ENCODE results near the gene MEX3A. TPM values are rescaled to one million over a fixed set of nuclear protein-coding genes. Genes with fewer than 3 reads are reported as not detected.

Gene MEX3A
- polyA plus RNA-seq, 1 donor (not counting 4 experiments of a cell fraction or from before 2014, with no cell fraction given) = 1.1 TPM

- Histone ChIP-seq H3K9me1 (ENCODE audit: control insufficient read depth, extremely low read depth, insufficient read depth, low read length) (no peaks in the 10 kb centered on the region), H3K27ac (ENCODE audit: control insufficient read depth, insufficient read depth, low read length) (no peak overlapping the region), H3K4me2 (ENCODE audit: control insufficient read depth, extremely low read depth, insufficient read depth, low read depth, low read length) (no peak overlapping the region), H3K4me3 (ENCODE audit: control insufficient read depth in 2 of 3, extremely low read depth in 1 of 3, insufficient read depth in 2 of 3, low read depth in 1 of 3, low read length in 3 of 3) (no peak overlapping the region), H4K20me1 (ENCODE audit: control insufficient read depth, extremely low read depth, insufficient read depth, low read length) (no peaks in the 10 kb centered on the region), H2AFZ (ENCODE audit: control insufficient read depth, low read length) (no peak overlapping the region), H3K9ac (ENCODE audit: control insufficient read depth, extremely low read depth, insufficient read depth, low read length) (no peak overlapping the region), H3K9me3 (ENCODE audit: control insufficient read depth, low read depth, low read length) (no peaks in the 10 kb centered on the region), H3K27me3 (ENCODE audit: control insufficient read depth, extremely low read depth, insufficient read depth, low read length) (no peaks in the 10 kb centered on the region), H3K36me3 (ENCODE audit: control insufficient read depth in 2 of 2, extremely low read depth in 1 of 2, insufficient read depth in 2 of 2, low read length in 2 of 2) (no peaks in the 10 kb centered on the region), H3K79me2 (ENCODE audit: control insufficient read depth, insufficient read depth, low read length) (peaks cover 2% of the 10 kb centered on the region), H3K4me1 (ENCODE audit: control insufficient read depth, extremely low read depth, insufficient read depth, low read length) (peaks cover 46% of the 10 kb centered on the region)
- FAIRE-seq (no peak), DNase-seq (ENCODE audit: low read depth, low spot score) (no peak)
- dilution Hi-C loops (cut with MboI; ENCODE audit: extremely low pct_ligation_motif_present, low sequenced_read_pairs) = no loop called here
- TF ChIP-seq EZH2 (IDR thresholded peaks at IDR 0.05; ENCODE audit: low read length) = no peak
- TF ChIP-seq CTCF (optimal IDR thresholded peaks at IDR 0.05 in 1 of 3, IDR thresholded peaks at IDR 0.05 in 1 of 3, conservative IDR thresholded peaks at IDR 0.05 in 1 of 3; ENCODE audit: extremely low read depth in 1 of 3, insufficient read depth in 2 of 3, low read length in 3 of 3) = no peak
These were observed 25.8 kb upstream of the MEX3A start for GRCh38 chr1:156108057-156108456.

GRCh38 chr1:156106624-156107488 lies 24.6 kb upstream of the MEX3A start:
- dilution Hi-C loops (cut with MboI; ENCODE audit: extremely low pct_ligation_motif_present, low sequenced_read_pairs) = no loop called here
- Histone ChIP-seq H3K79me2 (ENCODE audit: control insufficient read depth, insufficient read depth, low read length) (peaks cover 2% of the 10 kb centered on the region), H3K27me3 (ENCODE audit: control insufficient read depth, extremely low read depth, insufficient read depth, low read length) (no peaks in the 10 kb centered on the region), H3K4me2 (ENCODE audit: control insufficient read depth, extremely low read depth, insufficient read depth, low read depth, low read length) (peak overlapping the region; percentile 58), H3K4me1 (ENCODE audit: control insufficient read depth, extremely low read depth, insufficient read depth, low read length) (peaks cover 50% of the 10 kb centered on the region), H3K36me3 (ENCODE audit: control insufficient read depth in 2 of 2, extremely low read depth in 1 of 2, insufficient read depth in 2 of 2, low read length in 2 of 2) (no peaks in the 10 kb centered on the region), H3K27ac (ENCODE audit: control insufficient read depth, insufficient read depth, low read length) (peak overlapping the region; percentile 93), H3K9me1 (ENCODE audit: control insufficient read depth, extremely low read depth, insufficient read depth, low read length) (no peaks in the 10 kb centered on the region), H3K4me3 (ENCODE audit: control insufficient read depth in 2 of 3, extremely low read depth in 1 of 3, insufficient read depth in 2 of 3, low read depth in 1 of 3, low read length in 3 of 3) (no peak overlapping the region), H2AFZ (ENCODE audit: control insufficient read depth, low read length) (peak overlapping the region; percentile 78), H3K9me3 (ENCODE audit: control insufficient read depth, low read depth, low read length) (no peaks in the 10 kb centered on the region), H4K20me1 (ENCODE audit: control insufficient read depth, extremely low read depth, insufficient read depth, low read length) (no peaks in the 10 kb centered on the region), H3K9ac (ENCODE audit: control insufficient read depth, extremely low read depth, insufficient read depth, low read length) (peak overlapping the region; percentile 78)
- no peak for TF ChIP-seq EZH2 (IDR thresholded peaks at IDR 0.05; ENCODE audit: low read length)
- TF ChIP-seq CTCF (optimal IDR thresholded peaks at IDR 0.05 in 1 of 3, IDR thresholded peaks at IDR 0.05 in 1 of 3, conservative IDR thresholded peaks at IDR 0.05 in 1 of 3; ENCODE audit: extremely low read depth in 1 of 3, insufficient read depth in 2 of 3, low read length in 3 of 3) = no peak
- DNase-seq (ENCODE audit: low read depth, low spot score) = no peak
- no peak for FAIRE-seq

All from keratinocyte (primary cell).